Choroid plexus epithelial cell (primary cell): ENCODE data around the gene TSC2.

ENCODE experiments used
- DNase-seq: peaks from one replicate; pipeline ENCODE4 v3.0.0-alpha.2; 2010; ENCODE audit warnings: low read depth
- H3K4me3 ChIP-seq: 2 replicates; pipeline ENCODE4 v1.5.1; 2011; ENCODE audit warnings: low read depth, mild to moderate bottlenecking, control low read depth, low read length, moderate library complexity
- TF ChIP-seq, protein P1 (sequence below): conservative IDR thresholded peaks from 2 replicates; pipeline ENCODE4 v1.5.1; 2011; ENCODE audit warnings: low read depth, mild to moderate bottlenecking, control low read depth, inconsistent platforms, low read length, moderate library complexity

TSC2 gene

DNA sequence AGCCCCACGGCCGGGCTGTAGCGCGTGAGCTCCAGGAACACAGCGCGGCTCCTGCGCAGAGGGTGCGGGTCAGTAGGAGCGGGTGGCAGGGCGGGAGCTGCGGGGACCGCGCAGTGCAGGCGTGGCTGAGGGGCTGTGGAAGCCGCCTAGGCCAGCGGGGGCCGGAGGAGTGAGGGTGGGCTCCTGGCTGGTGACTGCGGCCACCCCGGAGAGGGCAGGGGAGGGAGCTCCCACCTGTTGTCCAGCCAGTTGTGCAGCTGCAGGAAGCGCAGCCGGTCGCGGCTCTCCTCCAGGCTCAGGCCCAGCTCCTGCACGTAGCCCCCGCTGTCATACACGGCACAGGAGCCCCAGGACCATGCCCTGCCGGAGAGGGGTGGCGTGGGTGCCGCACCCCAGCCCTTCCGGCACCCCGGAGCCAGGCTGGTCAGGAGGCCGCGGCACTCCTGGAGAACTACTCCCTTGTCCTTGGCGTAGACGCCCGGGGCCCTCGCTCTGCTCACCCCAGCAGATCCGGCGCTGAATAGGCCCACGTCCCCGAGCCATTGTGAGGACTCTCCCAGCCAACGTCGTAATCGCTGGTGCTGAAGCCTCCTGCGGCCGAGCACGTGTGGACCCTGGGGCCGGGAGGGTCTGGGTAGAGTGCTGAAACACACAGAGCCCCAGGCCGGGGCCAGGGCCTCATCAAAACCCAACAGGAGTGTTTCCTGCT lies 43.9 kb downstream of the TSC2 start:
- TF ChIP-seq, protein P1, sequence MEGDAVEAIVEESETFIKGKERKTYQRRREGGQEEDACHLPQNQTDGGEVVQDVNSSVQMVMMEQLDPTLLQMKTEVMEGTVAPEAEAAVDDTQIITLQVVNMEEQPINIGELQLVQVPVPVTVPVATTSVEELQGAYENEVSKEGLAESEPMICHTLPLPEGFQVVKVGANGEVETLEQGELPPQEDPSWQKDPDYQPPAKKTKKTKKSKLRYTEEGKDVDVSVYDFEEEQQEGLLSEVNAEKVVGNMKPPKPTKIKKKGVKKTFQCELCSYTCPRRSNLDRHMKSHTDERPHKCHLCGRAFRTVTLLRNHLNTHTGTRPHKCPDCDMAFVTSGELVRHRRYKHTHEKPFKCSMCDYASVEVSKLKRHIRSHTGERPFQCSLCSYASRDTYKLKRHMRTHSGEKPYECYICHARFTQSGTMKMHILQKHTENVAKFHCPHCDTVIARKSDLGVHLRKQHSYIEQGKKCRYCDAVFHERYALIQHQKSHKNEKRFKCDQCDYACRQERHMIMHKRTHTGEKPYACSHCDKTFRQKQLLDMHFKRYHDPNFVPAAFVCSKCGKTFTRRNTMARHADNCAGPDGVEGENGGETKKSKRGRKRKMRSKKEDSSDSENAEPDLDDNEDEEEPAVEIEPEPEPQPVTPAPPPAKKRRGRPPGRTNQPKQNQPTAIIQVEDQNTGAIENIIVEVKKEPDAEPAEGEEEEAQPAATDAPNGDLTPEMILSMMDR: no peak
- DNase-seq: no peak
- peak overlapping the region; percentile 22 for H3K4me3 ChIP-seq

DNA sequence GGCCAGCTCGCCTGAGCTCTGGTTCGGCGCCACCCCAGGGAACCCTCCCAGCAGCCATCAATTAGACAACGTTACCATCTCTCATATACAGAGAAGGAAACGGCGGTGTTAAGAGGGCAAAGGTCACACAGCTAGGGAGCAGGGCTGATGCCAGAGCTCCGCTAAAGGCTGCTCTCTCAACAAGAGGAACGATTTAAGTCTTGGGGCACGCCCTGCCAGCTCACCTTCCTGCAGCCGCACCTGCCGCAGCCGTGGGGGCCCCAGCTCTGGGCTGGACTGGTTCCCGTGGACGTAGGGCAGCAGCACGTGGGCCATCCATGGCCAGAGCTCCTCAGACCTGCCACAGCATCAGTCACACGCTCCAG lies 44.5 kb downstream of the TSC2 start:
- DNase-seq: no peak
- no peak overlapping the region for H3K4me3 ChIP-seq
- TF ChIP-seq, protein P1: no peak

DNA sequence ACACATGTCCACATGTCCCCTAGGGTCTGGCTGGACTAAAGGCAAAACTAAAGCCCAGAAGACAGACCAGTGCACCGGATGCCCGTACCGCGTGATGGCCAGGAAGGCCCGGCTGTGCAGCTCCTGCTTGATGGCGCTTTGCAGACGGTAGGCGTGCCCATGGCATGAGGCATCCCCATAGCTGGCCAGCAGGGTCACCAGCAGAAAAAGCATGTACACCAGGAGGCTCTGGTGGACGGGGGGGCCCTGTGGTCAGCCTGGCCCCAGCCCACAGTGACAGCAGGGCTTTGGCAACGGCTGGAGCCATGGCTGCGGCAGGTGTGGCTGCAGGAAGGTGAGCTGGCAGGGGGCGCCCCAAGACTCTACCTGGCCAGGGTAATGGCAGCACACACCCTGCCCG lies 45.1 kb downstream of the TSC2 start:
- TF ChIP-seq, protein P1: no peak
- no peak overlapping the region for H3K4me3 ChIP-seq
- DNase-seq: no peak

DNA sequence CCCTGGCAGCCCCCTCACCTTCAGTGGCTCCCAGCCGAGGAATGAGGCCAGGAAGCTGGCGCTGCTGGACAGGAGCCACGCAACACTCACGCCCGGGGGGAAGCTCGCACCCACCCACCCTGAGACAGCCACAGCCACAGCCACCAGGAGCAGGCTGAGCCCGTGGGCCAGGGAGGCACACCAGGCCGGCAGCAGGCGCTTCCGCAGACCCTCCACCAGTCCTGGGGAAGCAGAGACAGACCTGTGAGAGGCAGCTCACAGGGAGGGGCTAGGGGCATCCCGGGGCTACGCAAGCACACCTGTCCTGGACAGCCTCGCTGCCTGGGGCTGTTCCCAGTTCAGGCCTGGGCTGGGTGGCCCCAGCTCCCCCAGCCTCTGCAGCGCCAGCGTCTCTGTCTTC lies 46.0 kb downstream of the TSC2 start:
- no peak for DNase-seq
- H3K4me3 ChIP-seq: no peak overlapping the region
- TF ChIP-seq, protein P1: no peak

DNA sequence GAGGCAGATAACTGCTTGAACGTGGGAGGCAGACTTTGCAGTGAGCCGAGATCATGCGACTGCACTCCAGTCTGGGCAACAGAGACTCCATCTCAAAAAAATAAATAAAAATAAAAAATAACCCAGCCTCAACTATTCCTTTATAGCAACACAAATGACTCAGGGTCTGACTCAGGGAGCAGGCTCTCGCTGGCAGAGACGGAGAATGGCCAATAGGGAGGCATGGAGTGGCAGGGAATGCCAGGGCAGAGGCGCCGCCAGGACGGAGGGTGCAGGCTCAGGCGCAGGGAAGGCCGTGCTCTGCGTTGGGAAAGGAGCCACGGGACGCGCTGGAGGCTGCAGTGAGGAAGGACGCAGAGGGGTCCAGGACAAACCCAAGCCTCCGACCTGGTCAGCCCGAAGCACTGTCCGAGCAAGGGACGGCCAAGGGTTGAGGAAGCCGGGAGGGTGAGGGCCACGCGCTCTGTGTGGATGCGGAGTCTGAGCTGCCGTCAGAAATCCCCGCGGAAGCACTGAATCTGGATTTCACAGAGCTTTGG lies 47.6 kb downstream of the TSC2 start:
- no peak overlapping the region for H3K4me3 ChIP-seq
- no peak for DNase-seq
- TF ChIP-seq, protein P1: no peak

DNA sequence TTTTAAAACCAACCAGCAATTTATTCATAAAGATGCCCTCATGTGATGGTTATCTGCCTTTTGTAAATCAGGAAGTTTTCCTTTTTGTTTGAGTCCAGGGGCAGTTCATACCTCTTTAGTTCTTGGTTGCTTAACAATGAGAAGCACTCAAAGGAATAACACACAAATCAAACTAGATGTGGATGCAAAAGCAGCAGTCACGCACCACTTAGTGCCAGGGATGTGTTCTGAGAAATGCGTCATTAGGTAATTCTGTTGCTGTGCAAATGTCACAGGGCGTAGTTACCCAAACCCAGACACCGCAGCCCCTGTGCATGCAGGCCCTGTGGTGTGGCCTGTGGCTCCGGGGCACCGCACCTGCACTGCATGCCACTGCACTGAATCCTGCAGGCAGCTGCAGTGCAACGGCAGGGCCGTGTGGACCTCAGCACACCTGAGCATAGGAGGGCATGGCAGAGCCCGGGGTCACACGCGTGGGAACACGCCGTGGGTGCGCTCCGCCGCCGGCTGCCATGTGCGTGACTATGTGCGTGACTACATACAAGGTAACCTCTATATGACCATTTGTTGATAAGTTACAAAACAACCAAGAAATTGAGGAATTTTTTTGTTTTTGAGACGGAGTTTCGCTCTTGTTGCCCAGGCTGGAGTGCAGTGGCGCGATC lies 48.3 kb downstream of the TSC2 start:
- no peak for DNase-seq
- TF ChIP-seq, protein P1: no peak
- no peak overlapping the region for H3K4me3 ChIP-seq
